NCI-H2171 (cell line): ENCODE measurements around the gene SLC43A1.

ENCODE experiments used
- DNase-seq: peaks from one replicate; lab custom pipeline; 2025; lab: John Stamatoyannopoulos, UW

The SLC43A1 gene

GRCh38 chr11:57479021-57479663 is 36.4 kb downstream of the SLC43A1 start:
- DNase-seq = no peak

- DNase-seq = no peak
Observed at GRCh38 chr11:57477507-57478189, 37.9 kb downstream of the SLC43A1 start.

- no peak for DNase-seq
Observed at GRCh38 chr11:57476757-57477506, 38.6 kb downstream of the SLC43A1 start.

- DNase-seq = no peak
Observed at GRCh38 chr11:57476047-57476756, 39.3 kb downstream of the SLC43A1 start.

- DNase-seq = no peak
Observed at GRCh38 chr11:57475671-57476046, 39.8 kb downstream of the SLC43A1 start.

- no peak for DNase-seq
Observed at GRCh38 chr11:57475191-57475590, 40.3 kb downstream of the SLC43A1 start.

GRCh38 chr11:57474803-57475115 is 40.7 kb downstream of the SLC43A1 start:
- DNase-seq = no peak

- DNase-seq = no peak
Observed at GRCh38 chr11:57474017-57474802, 41.3 kb downstream of the SLC43A1 start.

- no peak for DNase-seq
Observed at GRCh38 chr11:57473285-57473841, 42.1 kb downstream of the SLC43A1 start.

GRCh38 chr11:57471496-57471895 is 44.0 kb downstream of the SLC43A1 start:
- no peak for DNase-seq

- DNase-seq = no peak
Observed at GRCh38 chr11:57469268-57469667, 46.2 kb downstream of the SLC43A1 start.

GRCh38 chr11:57468276-57468675 is 47.2 kb downstream of the SLC43A1 start:
- no peak for DNase-seq

- no peak for DNase-seq
Observed at GRCh38 chr11:57467508-57468157, 47.9 kb downstream of the SLC43A1 start.

- no peak for DNase-seq
Observed at GRCh38 chr11:57466680-57467079, 48.8 kb downstream of the SLC43A1 start.

GRCh38 chr11:57464539-57465181 is 50.8 kb downstream of the SLC43A1 start:
- no peak for DNase-seq

GRCh38 chr11:57463671-57464538 is 51.6 kb downstream of the SLC43A1 start:
- DNase-seq = no peak

GRCh38 chr11:57462597-57462996 is 52.9 kb downstream of the SLC43A1 start:
- no peak for DNase-seq

GRCh38 chr11:57461841-57462489 is 53.5 kb downstream of the SLC43A1 start:
- DNase-seq = no peak
